AG09309 (cell line): ENCODE results near the gene SYNE3.

Experiments used
- DNase-seq: peaks from one replicate; pipeline ENCODE4 v3.0.0-alpha.2; 2010; ENCODE audit warnings: low read depth
- H3K4me3 ChIP-seq: 2 replicates; pipeline ENCODE4 v1.5.1; 2011; ENCODE audit warnings: mild to moderate bottlenecking, low read depth, low read length, moderate library complexity; ENCODE audit not compliant: control insufficient read depth
- TF ChIP-seq, protein P1 (sequence below): IDR thresholded peaks from 2 replicates; pipeline ENCODE4 v1.5.1; 2011; ENCODE audit warnings: mild to moderate bottlenecking, low read depth, low read length, inconsistent platforms; ENCODE audit not compliant: insufficient read depth, control insufficient read depth; ENCODE audit errors: missing control alignments

The SYNE3 gene

DNA sequence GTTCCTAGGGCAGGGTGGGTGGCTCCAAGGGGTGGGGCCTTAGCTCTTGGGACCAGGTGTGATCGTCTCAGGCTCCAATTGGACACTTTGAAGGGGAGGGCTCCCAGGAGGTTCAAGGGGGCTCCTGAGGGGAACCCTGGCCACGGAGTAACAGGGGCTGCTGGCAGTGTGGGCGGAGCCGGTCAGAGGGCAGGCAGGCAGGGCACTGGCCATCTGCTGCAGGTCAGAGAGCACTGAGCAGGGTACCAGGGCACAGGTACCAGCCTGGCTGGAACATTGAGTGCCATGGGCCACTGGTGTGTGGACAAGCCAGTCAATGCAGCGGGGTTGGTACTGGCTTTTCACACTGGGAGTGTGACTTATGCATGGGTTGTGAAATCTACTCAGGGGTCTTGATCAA, 32.2 kb downstream of the SYNE3 start:
- TF ChIP-seq, protein P1, sequence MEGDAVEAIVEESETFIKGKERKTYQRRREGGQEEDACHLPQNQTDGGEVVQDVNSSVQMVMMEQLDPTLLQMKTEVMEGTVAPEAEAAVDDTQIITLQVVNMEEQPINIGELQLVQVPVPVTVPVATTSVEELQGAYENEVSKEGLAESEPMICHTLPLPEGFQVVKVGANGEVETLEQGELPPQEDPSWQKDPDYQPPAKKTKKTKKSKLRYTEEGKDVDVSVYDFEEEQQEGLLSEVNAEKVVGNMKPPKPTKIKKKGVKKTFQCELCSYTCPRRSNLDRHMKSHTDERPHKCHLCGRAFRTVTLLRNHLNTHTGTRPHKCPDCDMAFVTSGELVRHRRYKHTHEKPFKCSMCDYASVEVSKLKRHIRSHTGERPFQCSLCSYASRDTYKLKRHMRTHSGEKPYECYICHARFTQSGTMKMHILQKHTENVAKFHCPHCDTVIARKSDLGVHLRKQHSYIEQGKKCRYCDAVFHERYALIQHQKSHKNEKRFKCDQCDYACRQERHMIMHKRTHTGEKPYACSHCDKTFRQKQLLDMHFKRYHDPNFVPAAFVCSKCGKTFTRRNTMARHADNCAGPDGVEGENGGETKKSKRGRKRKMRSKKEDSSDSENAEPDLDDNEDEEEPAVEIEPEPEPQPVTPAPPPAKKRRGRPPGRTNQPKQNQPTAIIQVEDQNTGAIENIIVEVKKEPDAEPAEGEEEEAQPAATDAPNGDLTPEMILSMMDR, result no peak
- H3K4me3 ChIP-seq, result no peak overlapping the region
- no peak for DNase-seq

DNA sequence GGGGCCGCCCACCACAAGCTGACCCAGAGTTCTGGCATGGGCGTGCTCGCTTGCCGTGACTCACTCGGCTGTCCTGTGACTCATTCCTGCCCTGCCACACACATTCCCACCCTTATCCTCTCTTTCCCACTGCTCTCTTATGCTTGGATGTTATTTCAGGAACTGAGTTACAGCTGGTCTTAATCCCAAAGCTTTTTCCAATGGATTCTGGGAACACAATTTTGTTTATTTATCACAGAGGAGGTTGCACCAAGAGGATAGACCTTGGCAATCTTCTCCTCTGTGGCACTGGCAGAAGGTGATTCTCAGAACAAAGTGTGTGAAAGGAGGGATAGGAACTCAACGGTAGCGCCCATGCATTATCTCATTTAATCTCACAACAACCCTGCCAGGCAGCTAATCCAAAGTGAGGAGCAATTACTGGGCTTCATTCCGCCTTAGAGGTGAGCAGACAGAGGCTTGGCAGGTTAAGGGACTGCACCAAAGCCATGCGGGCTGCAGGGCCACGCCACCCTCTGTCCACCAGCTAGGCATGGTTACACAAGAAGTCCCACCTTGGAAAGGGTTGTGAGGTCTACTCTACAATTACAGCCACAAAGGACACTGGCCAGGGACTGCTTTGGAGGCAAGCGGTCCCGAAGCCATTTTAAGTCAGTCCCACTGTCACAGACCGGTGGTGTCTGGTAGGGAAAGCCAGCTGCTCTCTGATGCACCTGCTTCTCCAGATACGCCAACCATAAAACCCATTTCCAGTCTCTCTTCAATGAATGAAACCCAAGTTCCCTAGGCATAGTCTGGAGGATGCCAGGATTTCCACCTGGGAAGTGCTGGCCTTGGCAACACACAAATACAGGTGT, 32.9 kb downstream of the SYNE3 start:
- TF ChIP-seq, protein P1, result no peak
- peak; percentile 87 for DNase-seq
- H3K4me3 ChIP-seq, result no peak overlapping the region

DNA sequence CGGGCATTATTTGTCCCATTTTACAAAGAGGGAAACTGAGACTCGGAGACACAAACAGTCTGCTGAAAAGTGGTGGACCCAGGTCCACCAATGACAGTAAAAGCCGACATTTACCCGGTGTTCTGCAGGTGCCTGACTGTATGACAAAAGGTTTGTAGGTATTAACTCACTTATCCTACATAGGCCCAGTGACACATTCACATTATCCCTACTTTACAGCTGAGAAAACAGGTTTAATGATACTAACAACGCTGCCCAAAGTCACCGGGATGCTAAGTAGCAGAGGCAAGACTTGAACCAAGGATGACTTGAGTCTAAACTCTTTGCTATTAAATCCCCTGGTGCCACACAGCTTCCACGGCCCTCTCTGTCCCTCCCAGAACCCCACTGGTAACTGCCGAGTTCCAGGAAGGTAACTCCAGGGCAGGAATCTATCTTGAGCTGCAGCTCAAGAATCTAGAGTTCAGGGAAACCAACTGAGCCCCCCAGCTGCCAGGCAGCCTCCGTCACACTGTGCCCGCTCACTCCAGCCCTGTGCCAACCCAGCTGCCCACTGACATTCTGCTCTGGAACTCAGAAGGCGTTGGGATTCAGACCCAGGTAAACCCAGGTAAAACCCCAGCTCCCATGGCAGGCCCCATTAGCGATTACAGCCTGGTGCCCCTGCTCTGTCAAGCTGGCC, 33.7 kb downstream of the SYNE3 start:
- no peak overlapping the region for H3K4me3 ChIP-seq
- DNase-seq, result no peak
- TF ChIP-seq, protein P1, result no peak

DNA sequence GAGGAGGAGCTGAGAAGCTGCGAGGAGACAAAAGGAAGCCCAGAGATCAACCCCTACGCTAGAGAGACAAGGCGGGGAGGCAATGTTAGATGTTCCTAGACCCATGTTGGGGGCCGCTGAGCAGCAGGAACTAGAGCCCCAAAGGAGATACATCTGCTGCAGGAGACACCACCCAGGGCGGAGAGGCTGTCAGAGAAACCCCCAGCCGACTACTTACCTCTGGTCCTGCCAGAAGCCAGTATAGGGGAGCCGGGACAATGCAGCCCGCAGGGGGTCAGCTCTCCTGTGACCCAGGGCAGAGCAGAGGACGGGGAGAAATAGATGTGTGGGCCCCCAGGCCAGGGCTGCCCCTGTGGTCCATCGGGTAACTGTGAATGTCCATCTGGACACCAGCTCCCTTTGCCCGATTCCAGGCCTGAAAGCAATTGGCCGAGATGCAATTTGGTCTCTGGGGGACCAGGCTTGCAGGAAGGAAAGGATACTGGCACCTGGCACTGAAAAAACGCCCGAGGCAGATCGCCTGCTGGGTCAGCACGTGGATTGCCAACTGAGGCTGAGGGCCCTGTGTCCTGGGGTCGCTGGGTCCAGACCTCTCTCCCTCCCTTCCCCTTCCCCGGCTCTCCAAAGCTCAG, 34.9 kb downstream of the SYNE3 start:
- H3K4me3 ChIP-seq, result no peak overlapping the region
- TF ChIP-seq, protein P1, result no peak
- no peak for DNase-seq

DNA sequence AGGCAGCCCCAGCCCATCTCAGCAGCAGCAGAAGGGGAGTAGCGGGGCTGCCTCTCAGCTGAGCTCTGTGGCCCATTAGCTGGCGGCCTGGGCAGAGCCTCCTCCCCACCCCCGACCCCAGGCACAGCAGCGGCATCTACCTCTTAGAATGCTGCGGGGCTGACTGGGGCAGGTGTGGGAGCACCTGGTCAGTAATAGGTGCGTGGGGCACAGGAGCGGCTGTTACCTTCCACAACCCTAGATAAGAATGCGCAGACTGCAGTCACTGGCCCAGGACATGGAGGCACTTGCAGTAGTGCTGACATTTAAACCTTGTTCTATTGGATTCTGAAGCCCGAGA, 35.6 kb downstream of the SYNE3 start:
- TF ChIP-seq, protein P1, result no peak
- no peak overlapping the region for H3K4me3 ChIP-seq
- DNase-seq, result no peak

DNA sequence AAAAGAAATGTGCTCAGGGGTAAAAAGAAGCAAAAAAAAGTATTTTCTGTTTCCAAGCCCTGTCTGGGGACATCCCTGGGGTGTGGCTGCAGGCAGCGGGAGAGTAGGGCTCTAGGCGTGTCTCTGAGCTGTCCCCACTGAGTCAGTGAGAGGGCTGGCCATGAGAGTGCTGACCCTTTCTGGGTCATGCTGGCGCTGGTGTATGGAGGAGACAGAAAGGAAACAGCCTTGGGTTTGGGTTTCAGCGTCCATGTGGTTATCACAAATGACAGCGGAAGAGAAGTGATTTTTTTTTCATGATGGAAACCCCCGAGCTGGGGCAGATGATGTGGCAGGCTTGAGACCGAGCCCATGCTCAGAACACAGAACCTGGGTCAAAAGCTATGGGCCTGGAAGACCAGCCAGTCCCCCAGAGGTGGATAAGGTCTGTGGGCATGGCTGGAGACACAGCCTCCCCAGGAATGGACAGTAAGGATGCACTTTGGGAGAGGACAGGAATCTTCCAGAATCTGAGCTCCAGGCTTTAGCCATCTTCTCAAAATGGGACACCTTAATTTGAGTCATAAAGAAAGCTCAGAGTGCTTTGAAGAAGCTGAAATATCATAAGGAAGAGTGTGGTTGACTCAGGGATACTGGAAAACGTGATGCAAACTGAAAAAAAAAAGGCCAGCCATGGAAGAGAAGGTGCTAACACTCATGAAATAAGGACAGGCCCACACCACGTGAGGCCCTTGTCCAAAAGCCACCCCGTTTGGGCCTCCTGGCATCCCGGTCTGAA, 36.2 kb downstream of the SYNE3 start:
- TF ChIP-seq, protein P1, result no peak
- H3K4me3 ChIP-seq, result no peak overlapping the region
- DNase-seq, result peak; percentile 28
